Fibroblast of skin of right biceps (primary cell): Measurements from ENCODE around the gene SCN1B.
"Not testable (repeated sequence)": the region's sequence is repeated elsewhere in the genome, so short reads cannot be mapped to it uniquely, and the experiment has no call there.

Experiments used
- DNase-seq: peaks from one replicate; pipeline ENCODE4 v3.0.0-alpha.2; 2013

The SCN1B gene

GRCh38 chr19:35002037-35002535, 28.2 kb upstream of the SCN1B start:
- DNase-seq: no peak

- DNase-seq: no peak
These were observed 25.6 kb upstream of the SCN1B start for GRCh38 chr19:35004517-35005255.

- DNase-seq: no peak
These were observed 24.9 kb upstream of the SCN1B start for GRCh38 chr19:35005256-35005977.

- not testable (repeated sequence) for DNase-seq
These were observed 24.3 kb upstream of the SCN1B start for GRCh38 chr19:35006007-35006341.

- DNase-seq: peak; percentile 54
These were observed 23.8 kb upstream of the SCN1B start for GRCh38 chr19:35006342-35006998.

GRCh38 chr19:35006999-35007365, 23.3 kb upstream of the SCN1B start:
- DNase-seq: no peak

- not testable (repeated sequence) for DNase-seq
These were observed 22.8 kb upstream of the SCN1B start for GRCh38 chr19:35007427-35007826.

- no peak for DNase-seq
These were observed 21.4 kb upstream of the SCN1B start for GRCh38 chr19:35008891-35009341.

- no peak for DNase-seq
These were observed 20.6 kb upstream of the SCN1B start for GRCh38 chr19:35009424-35010415.

- no peak for DNase-seq
These were observed 19.1 kb upstream of the SCN1B start for GRCh38 chr19:35011091-35011689.

- DNase-seq: no peak
These were observed 18.3 kb upstream of the SCN1B start for GRCh38 chr19:35011737-35012682.

GRCh38 chr19:35013041-35013819, 17.0 kb upstream of the SCN1B start:
- DNase-seq: peak; percentile 58

GRCh38 chr19:35013820-35014754, 16.2 kb upstream of the SCN1B start:
- DNase-seq: no peak

GRCh38 chr19:35014774-35015173, 15.5 kb upstream of the SCN1B start:
- not testable (repeated sequence) for DNase-seq

GRCh38 chr19:35015270-35015953, 14.9 kb upstream of the SCN1B start:
- no peak for DNase-seq

- no peak for DNase-seq
These were observed 14.3 kb upstream of the SCN1B start for GRCh38 chr19:35015954-35016351.

- DNase-seq: no peak
These were observed 12.8 kb upstream of the SCN1B start for GRCh38 chr19:35017507-35017906.

GRCh38 chr19:35018379-35018778, 11.9 kb upstream of the SCN1B start:
- no peak for DNase-seq
